GM23248 (cell line): Measurements from ENCODE around the gene ZNF101.

Source experiments
- EZH2 ChIP-seq: fragments of 200-600 bp; sonication (generic); IDR thresholded peaks from 2 replicates; pipeline ENCODE4 v1.6.1; 2018; ENCODE audit warnings: antibody characterized with exemption, mild to moderate bottlenecking; ENCODE audit not compliant: insufficient read depth, poor library complexity, severe bottlenecking
- EZH2phosphoT487 ChIP-seq: fragments of 200-600 bp; sonication (generic); IDR thresholded peaks from 2 replicates; pipeline ENCODE4 v1.6.1; 2018; ENCODE audit warnings: antibody characterized with exemption, moderate library complexity, mild to moderate bottlenecking, low read depth; ENCODE audit not compliant: insufficient read depth

GRCh38 chr19:19687090-19687489 is 18.5 kb downstream of the ZNF101 start:
- no peak for TF ChIP-seq EZH2
- no peak for TF ChIP-seq EZH2phosphoT487
